Stimulated activated naive B cell treated with anti-CD40 and anti-IgM and Interleukin-4, amounts not matched to agents 10 μg/mL and 1 μg/mL and 100 μg/mL, for 72 hours (primary cell): Measurements from ENCODE around the gene ARHGAP19.
"Not testable (repeated sequence)": the region's sequence is repeated elsewhere in the genome, so short reads cannot be mapped to it uniquely, and the experiment has no call there.

Experiments used
- ATAC-seq, 2 donors: fragments of 150-1000 bp; cut with Tn5 transposase; replicated peaks; 2 replicates each; pipeline ENCODE4 v1.10.0; 2021; ENCODE audit warnings: moderate library complexity in 1 of 2
- DNase-seq: peaks from one replicate; pipeline ENCODE4 v3.0.0; 2021
- H3K27ac Mint-ChIP-seq: one replicate; pipeline ENCODE4 v1.8.0; 2022; ENCODE audit warnings: mild to moderate bottlenecking, mixed read lengths
- H3K27me3 Mint-ChIP-seq, 2 donors: one replicate each; pipeline ENCODE4 v1.8.0; 2022; ENCODE audit warnings: mixed read lengths in 2 of 2
- H3K36me3 Mint-ChIP-seq, 2 donors: one replicate each; pipeline ENCODE4 v1.8.0; 2022; ENCODE audit warnings: mixed read lengths in 2 of 2, mild to moderate bottlenecking in 1 of 2
- H3K4me1 Mint-ChIP-seq, 2 donors: one replicate each; pipeline ENCODE4 v1.8.0; 2022; ENCODE audit warnings: mixed read lengths in 2 of 2, mild to moderate bottlenecking in 1 of 2
- H3K4me3 Mint-ChIP-seq, 2 donors: one replicate each; pipeline ENCODE4 v1.8.0; 2022; ENCODE audit warnings: mild to moderate bottlenecking in 2 of 2, mixed read lengths in 2 of 2, moderate library complexity in 1 of 2
- H3K9me3 Mint-ChIP-seq, 2 donors: one replicate each; pipeline ENCODE4 v1.8.0; 2022; ENCODE audit warnings: mixed read lengths in 2 of 2, mild to moderate bottlenecking in 1 of 2

The ARHGAP19 gene

DNA sequence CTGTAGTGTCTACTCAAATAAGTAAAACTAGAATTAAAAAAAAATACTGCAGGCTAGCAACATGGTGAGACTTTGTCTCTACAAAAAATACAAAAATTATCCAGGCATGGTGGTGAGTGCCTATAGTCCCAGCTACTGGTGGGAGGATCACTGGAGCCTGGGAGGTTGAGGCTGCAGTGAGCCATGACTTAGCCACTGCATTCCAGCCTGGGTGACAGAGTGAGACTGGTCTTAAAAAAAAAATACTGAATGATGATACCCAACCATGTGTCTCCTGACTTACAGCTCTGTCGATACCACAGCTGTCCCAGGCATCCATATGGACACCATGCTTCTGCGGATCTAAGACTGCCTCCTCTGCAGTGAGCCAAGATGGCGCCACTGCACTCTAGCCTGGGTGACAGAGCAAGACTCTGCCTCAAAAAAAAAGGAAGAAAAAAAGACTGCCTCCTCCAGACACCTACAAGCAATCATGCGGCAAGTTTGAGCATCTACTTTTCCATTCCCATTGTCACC is 18.7 kb upstream of the ARHGAP19 start:
- Mint-ChIP-seq H3K27ac (no peak overlapping the region), H3K27me3 (no peaks in the 10 kb centered on the region), H3K4me3 (no peak overlapping the region), H3K9me3 (no peaks in the 10 kb centered on the region), H3K36me3 (no peaks in the 10 kb centered on the region), H3K4me1 (no peaks in the 10 kb centered on the region)
- no peak for ATAC-seq
- no peak for DNase-seq

DNA sequence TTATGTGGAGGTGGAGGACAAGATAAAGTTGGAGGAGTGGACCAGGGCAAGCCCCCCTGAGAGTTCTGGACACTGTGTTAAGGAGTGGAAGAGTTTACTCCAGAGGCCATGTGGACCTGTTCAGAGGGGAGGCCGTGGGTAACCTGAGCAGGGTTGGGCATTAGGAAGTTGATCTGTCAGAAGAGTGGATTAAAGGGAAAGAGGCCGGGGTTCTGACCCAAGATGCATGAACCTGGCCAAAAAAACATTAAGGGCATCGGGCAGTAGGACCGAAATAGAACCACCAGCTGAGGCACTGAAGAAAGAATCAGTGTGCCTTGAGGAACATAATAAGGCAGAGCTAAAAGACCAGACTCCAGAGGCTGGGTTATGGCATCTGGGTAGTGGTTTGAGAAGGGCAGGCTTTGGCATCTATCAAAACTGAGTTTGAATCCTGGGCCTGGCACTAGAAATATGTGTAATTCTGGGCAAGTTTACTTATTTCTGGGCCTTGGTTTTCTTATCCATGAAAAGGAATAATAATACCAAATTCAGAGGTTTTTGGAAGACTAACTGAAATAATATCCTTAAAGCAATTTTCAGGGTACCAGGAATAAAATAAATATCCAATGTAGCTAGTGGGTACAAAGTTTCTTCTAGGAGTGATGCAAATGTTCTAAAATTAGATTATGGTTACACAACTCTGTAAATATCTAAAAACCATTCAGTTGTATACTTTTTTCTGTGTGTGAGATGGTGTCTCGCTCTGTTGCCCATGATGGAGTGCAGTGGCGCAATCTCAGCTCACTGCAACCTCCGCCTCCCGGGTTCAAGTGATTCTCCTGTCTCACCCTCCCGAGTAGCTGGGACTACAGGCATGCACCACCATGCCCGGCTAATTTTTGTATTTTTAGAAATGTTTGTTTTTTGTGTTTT is 15.7 kb upstream of the ARHGAP19 start:
- H3K27ac Mint-ChIP-seq = no peak overlapping the region
- no peaks in the 10 kb centered on the region for H3K4me1 Mint-ChIP-seq
- no peaks in the 10 kb centered on the region for H3K36me3 Mint-ChIP-seq
- H3K27me3 Mint-ChIP-seq = no peaks in the 10 kb centered on the region
- ATAC-seq = no peak
- no peak overlapping the region for H3K4me3 Mint-ChIP-seq
- no peaks in the 10 kb centered on the region for H3K9me3 Mint-ChIP-seq
- no peak for DNase-seq

GRCh38 chr10:97307441-97307840 is 15.0 kb upstream of the ARHGAP19 start:
- no peaks in the 10 kb centered on the region for H3K9me3 Mint-ChIP-seq
- DNase-seq (no peak), ATAC-seq (no peak)
- H3K27ac Mint-ChIP-seq = no peak overlapping the region
- H3K4me1 Mint-ChIP-seq = no peaks in the 10 kb centered on the region
- no peak overlapping the region for H3K4me3 Mint-ChIP-seq
- no peaks in the 10 kb centered on the region for H3K27me3 Mint-ChIP-seq
- H3K36me3 Mint-ChIP-seq = no peaks in the 10 kb centered on the region

GRCh38 chr10:97302088-97302791 is 9.8 kb upstream of the ARHGAP19 start:
- Mint-ChIP-seq H3K4me1 (no peaks in the 10 kb centered on the region), H3K9me3 (no peaks in the 10 kb centered on the region), H3K27me3 (peaks cover 0 to 8% of the 10 kb centered on the region in 2 donors), H3K27ac (no peak overlapping the region), H3K4me3 (no peak overlapping the region), H3K36me3 (no peaks in the 10 kb centered on the region)
- ATAC-seq = no peak
- no peak for DNase-seq

- no peak overlapping the region for H3K4me3 Mint-ChIP-seq
- DNase-seq (no peak), ATAC-seq (no peak)
- no peaks in the 10 kb centered on the region for H3K36me3 Mint-ChIP-seq
- no peak overlapping the region for H3K27ac Mint-ChIP-seq
- peaks cover 0 to 8% of the 10 kb centered on the region in 2 donors for H3K27me3 Mint-ChIP-seq
- H3K4me1 Mint-ChIP-seq = no peaks in the 10 kb centered on the region
- no peaks in the 10 kb centered on the region for H3K9me3 Mint-ChIP-seq
These were observed 8.5 kb upstream of the ARHGAP19 start for GRCh38 chr10:97300980-97301379.

DNA sequence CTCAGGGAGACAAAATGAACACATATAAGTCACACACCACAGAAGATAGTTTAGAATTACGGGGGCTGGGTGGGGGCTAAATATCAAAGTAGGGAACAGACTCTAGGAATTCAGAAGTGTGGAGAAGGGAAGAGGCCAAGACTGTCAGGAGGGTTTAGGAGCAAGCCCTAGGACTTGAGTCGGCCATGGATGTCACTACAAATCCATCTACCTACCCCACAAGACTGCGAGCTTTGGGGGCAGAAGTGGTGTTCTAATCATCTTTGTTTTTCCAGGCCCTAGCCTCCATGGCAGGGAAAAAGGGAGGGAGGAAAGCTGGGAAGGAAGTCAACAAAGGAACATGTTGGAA is 5.8 kb upstream of the ARHGAP19 start:
- H3K4me1 Mint-ChIP-seq = no peaks in the 10 kb centered on the region
- no peak overlapping the region for H3K4me3 Mint-ChIP-seq
- H3K27me3 Mint-ChIP-seq = peaks cover 5 to 8% of the 10 kb centered on the region in 2 donors
- DNase-seq = no peak
- H3K36me3 Mint-ChIP-seq = no peaks in the 10 kb centered on the region
- H3K9me3 Mint-ChIP-seq = no peaks in the 10 kb centered on the region
- ATAC-seq = no peak
- no peak overlapping the region for H3K27ac Mint-ChIP-seq

GRCh38 chr10:97297556-97298222 is 5.3 kb upstream of the ARHGAP19 start:
- ATAC-seq (no peak), DNase-seq (no peak)

DNA sequence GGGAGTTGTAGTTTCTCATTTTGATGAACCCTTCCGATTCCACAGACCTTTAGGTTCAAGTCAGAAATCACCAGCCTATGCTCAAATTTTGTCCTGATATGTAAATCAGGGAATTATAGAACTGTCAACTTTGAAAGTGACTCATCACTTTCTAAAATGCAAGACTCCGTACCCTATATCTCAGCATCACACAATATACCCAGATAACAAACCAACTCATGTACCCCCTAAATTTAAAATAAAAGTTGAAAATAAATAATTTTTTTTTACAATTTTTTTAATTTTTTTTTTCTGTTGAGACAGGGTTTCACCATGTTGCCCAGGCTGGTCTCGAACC is 393 bp upstream of the ARHGAP19 start:
- ATAC-seq = no peak
- H3K36me3 Mint-ChIP-seq = peaks cover 0 to 3% of the 10 kb centered on the region in 2 donors
- H3K4me1 Mint-ChIP-seq = peaks cover 6 to 23% of the 10 kb centered on the region in 2 donors
- no peaks in the 10 kb centered on the region for H3K9me3 Mint-ChIP-seq
- H3K27me3 Mint-ChIP-seq = peaks cover 2 to 5% of the 10 kb centered on the region in 2 donors
- no peak for DNase-seq
- H3K27ac Mint-ChIP-seq = peak overlapping the region; percentile 97
- peak overlapping the region; percentile 84 to 91 for H3K4me3 Mint-ChIP-seq

More at GRCh38 chr10:97297556-97298222, 5.3 kb upstream of the ARHGAP19 start:
- Mint-ChIP-seq H3K27ac (no peak overlapping the region), H3K4me3 (no peak overlapping the region), H3K4me1 (peaks cover 2 to 4% of the 10 kb centered on the region in 2 donors), H3K9me3 (no peaks in the 10 kb centered on the region), H3K36me3 (no peaks in the 10 kb centered on the region), H3K27me3 (peaks cover 5 to 8% of the 10 kb centered on the region in 2 donors)

DNA sequence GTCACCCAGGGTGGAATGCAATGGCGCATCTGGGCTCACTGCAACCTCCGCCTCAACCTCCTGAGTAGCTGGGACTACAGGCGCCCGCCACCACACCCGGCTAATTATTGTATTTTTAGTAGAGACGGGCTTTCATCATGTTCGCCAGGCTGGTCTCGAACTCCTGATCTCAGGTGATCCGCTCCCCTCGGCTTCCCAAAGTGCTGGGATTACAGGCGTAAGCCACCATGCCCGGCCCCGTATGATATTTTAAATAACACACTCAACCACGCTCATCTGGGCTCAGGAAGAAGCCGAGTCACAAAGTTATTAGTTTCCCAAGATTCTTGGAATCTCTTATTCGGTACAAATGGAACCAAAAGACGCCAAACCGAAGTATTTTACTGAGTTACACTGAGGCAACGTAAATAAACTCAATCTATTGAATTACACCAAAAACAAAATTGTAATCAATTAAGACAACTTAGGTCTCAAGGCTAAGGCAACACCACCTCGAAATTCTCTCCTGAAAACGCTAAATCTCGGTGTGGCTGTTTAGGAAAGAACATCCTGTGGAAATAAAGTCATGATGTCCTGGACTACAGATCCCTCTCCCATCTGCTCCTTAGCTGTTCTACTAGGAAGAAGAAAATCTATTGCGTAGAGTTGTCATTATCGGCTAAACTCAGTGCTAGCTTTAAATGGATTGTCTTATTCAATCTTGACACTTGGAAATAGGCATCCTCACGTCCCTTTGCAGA is 910 bp downstream of the ARHGAP19 start:
- peaks cover 6 to 23% of the 10 kb centered on the region in 2 donors for H3K4me1 Mint-ChIP-seq
- H3K27ac Mint-ChIP-seq = peak overlapping the region; percentile 97
- H3K27me3 Mint-ChIP-seq = peaks cover 0 to 5% of the 10 kb centered on the region in 2 donors
- H3K4me3 Mint-ChIP-seq = peak overlapping the region; percentile 84 to 91
- no peaks in the 10 kb centered on the region for H3K9me3 Mint-ChIP-seq
- ATAC-seq = no peak
- peaks cover 0 to 3% of the 10 kb centered on the region in 2 donors for H3K36me3 Mint-ChIP-seq
- DNase-seq = no peak

GRCh38 chr10:97290576-97291356 is 1.7 kb downstream of the ARHGAP19 start:
- H3K27me3 Mint-ChIP-seq, H3K27ac Mint-ChIP-seq: not testable (repeated sequence)

DNA sequence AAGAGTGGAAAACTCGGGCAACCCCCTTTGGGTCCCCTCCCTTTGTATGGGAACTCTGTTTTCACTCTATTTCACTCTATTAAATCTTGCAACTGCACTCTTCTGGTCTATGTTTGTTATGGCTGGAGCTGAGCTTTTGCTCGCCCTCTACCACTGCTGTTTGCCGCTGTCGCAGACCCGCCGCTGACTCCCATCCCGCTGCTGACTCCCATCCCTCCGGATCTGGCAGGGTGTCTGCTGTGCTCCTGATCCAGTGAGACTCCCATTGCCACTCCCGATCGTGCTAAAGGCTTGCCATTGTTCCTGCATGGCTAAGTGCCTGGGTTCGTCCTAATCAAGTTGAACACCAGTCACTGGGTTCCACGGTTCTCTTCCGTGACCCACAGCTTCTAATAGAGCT is 2.4 kb downstream of the ARHGAP19 start:
- not testable (repeated sequence) for H3K9me3 Mint-ChIP-seq, DNase-seq, H3K4me3 Mint-ChIP-seq, H3K36me3 Mint-ChIP-seq, ATAC-seq, H3K27ac Mint-ChIP-seq, H3K27me3 Mint-ChIP-seq
- H3K4me1 Mint-ChIP-seq = peaks cover 6 to 23% of the 10 kb centered on the region in 2 donors

More at GRCh38 chr10:97290576-97291356, 1.7 kb downstream of the ARHGAP19 start:
- peak overlapping the region in 1 of 2 donors; percentile 84 for H3K4me3 Mint-ChIP-seq
- DNase-seq, H3K36me3 Mint-ChIP-seq, ATAC-seq, H3K9me3 Mint-ChIP-seq: not testable (repeated sequence)
- H3K4me1 Mint-ChIP-seq = peaks cover 6 to 23% of the 10 kb centered on the region in 2 donors

- DNase-seq (no peak), ATAC-seq (no peak)
- H3K36me3 Mint-ChIP-seq = peaks cover 0 to under 1% of the 10 kb centered on the region in 2 donors
- peaks cover 0 to 5% of the 10 kb centered on the region in 2 donors for H3K4me1 Mint-ChIP-seq
- no peaks in the 10 kb centered on the region for H3K9me3 Mint-ChIP-seq
- no peak overlapping the region for H3K4me3 Mint-ChIP-seq
- no peak overlapping the region for H3K27ac Mint-ChIP-seq
- H3K27me3 Mint-ChIP-seq = no peaks in the 10 kb centered on the region
These were observed 11.7 kb downstream of the ARHGAP19 start for GRCh38 chr10:97280783-97281182.

DNA sequence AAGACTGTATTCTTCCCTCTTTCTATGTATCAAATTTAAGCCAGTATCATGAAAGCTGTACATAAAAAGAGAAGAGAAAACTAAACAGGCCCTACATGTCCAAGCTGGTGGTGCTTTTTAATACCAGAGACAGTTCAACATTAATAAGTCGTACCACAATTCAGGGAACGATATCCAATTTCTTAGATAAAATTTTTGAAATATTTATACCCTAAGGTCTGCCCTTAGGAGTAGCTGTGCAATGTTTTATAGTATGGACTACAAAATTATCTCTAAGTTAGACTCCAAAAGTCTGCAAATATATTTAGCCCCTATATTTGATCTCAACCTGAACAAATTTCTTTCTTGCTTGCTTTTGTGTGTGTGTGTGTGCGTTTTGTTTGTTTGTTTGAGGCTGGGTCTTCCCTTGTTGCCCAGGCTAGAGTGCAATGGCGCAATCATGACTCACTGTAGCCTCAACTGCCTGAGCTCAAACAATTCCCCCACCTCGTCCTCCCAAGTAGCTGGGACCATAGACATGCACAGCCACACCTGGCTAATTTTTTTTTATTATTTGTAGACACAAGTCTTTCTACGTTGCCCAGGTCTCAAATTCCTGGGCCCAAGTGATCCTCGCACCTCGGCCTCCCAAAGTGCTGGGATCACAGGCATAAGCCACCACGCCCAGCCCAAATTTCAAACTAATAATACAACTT is 13.2 kb downstream of the ARHGAP19 start:
- Mint-ChIP-seq H3K36me3 (no peaks in the 10 kb centered on the region), H3K4me1 (peaks cover 0 to 5% of the 10 kb centered on the region in 2 donors), H3K27ac (no peak overlapping the region), H3K27me3 (no peaks in the 10 kb centered on the region), H3K9me3 (no peaks in the 10 kb centered on the region), H3K4me3 (no peak overlapping the region)
- no peak for DNase-seq
- no peak for ATAC-seq
